Measurements from ENCODE around the gene CDH13. TPM values are rescaled to one million over a fixed set of nuclear protein-coding genes. Genes with fewer than 3 reads are reported as not detected.

CDH13 gene
- total and polyA plus RNA-seq, 9 of the 15 experiments (the other 6 are each of a cell fraction or from before 2014, with no cell fraction given), result 0.03 TPM; not detected in 8

- TF ChIP-seq, protein P1, sequence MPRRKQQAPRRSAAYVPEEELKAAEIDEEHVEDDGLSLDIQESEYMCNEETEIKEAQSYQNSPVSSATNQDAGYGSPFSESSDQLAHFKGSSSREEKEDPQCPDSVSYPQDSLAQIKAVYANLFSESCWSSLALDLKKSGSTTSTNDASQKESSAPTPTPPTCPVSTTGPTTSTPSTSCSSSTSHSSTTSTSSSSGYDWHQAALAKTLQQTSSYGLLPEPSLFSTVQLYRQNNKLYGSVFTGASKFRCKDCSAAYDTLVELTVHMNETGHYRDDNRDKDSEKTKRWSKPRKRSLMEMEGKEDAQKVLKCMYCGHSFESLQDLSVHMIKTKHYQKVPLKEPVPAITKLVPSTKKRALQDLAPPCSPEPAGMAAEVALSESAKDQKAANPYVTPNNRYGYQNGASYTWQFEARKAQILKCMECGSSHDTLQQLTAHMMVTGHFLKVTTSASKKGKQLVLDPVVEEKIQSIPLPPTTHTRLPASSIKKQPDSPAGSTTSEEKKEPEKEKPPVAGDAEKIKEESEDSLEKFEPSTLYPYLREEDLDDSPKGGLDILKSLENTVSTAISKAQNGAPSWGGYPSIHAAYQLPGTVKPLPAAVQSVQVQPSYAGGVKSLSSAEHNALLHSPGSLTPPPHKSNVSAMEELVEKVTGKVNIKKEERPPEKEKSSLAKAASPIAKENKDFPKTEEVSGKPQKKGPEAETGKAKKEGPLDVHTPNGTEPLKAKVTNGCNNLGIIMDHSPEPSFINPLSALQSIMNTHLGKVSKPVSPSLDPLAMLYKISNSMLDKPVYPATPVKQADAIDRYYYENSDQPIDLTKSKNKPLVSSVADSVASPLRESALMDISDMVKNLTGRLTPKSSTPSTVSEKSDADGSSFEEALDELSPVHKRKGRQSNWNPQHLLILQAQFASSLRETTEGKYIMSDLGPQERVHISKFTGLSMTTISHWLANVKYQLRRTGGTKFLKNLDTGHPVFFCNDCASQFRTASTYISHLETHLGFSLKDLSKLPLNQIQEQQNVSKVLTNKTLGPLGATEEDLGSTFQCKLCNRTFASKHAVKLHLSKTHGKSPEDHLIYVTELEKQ (CRISPR knock-in tag; IDR thresholded peaks at IDR 0.05), result no peak
- TF ChIP-seq, protein P2, sequence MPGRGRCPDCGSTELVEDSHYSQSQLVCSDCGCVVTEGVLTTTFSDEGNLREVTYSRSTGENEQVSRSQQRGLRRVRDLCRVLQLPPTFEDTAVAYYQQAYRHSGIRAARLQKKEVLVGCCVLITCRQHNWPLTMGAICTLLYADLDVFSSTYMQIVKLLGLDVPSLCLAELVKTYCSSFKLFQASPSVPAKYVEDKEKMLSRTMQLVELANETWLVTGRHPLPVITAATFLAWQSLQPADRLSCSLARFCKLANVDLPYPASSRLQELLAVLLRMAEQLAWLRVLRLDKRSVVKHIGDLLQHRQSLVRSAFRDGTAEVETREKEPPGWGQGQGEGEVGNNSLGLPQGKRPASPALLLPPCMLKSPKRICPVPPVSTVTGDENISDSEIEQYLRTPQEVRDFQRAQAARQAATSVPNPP (IDR thresholded peaks at IDR 0.05; ENCODE audit: borderline replicate concordance, insufficient read depth, insufficient read length), result no peak
- TF ChIP-seq BCL6 (CRISPR knock-in tag; IDR thresholded peaks at IDR 0.05) (no peak), ZNF134 (CRISPR knock-in tag; conservative IDR thresholded peaks at IDR 0.05) (no peak)
Measured at GRCh38 chr16:83615953-83616350, 989.2 kb downstream of the CDH13 start (continued).

DNA sequence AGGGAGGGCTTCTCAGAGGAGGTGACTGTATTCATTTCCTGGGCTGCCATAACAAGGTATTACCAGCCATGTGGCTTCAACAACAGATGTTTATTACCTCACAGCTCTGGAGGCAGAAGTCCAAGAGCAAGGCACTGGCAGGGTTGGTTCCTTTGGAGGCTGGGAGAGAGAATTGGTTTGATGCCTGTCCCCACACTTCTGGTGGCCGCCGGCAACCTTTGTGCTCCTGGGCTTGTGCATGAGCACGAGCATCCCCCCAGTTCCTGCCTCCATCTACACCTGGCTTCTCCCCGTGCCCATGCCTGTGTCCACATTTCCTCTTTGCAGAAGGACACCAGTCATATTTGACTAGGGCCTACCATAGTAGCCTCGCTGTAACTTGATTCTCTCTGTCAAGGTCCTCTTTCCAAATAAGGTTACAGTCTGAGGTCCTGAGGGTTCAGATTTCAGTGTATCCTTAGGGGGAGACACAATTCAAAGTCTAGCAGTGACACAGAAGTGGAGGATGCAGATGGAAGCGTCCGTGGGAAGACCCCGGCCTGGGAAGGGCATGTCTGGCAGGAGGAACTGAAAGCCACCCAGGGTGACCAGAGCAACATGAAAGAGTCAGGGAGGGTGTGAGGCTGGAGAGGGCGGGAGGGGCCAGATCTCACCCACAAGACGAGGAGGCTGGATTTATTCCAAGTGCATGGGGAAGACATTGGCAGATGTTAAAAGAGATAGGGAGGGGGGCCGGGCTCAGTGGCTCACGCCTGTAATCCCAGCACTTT, 992.8 kb downstream of the CDH13 start:
- H4K20me1 ChIP-seq (replicated peaks; ENCODE audit: control insufficient read depth, insufficient read depth, low read length), result no peaks in the 10 kb centered on the region; the same call in 1 of the 2 replicates
- intact Hi-C loops (cut with micrococcal nuclease), result no loop called here
- ATAC-seq (no peak), DNase-seq (ENCODE audit: extremely low read depth in 1 of 4, low spot score in 3 of 4) (no peak), FAIRE-seq (no peak)
- no peaks in the 10 kb centered on the region for H3K36me3 ChIP-seq (ENCODE audit: control insufficient read depth, insufficient read depth, low read length)
- no peak overlapping the region for H2AFZ ChIP-seq (ENCODE audit: low read depth, low read length)
- ChIA-PET POLR2A (interaction anchor here (0.7 kb wide), 1 partner anchor 903 kb away, joined by 4 read pairs; no protein-coding TSS in a partner anchor), CTCF (ENCODE audit: low intra/inter-chr PET ratio) (no interaction called here)
- BruUV-seq (replicated peaks), result no TSS peak
- H3K27ac ChIP-seq (ENCODE audit: extremely low read depth, low read depth, low read length), result no peak overlapping the region
- H3K79me2 ChIP-seq (ENCODE audit: control insufficient read depth, insufficient read depth, low read length), result no peaks in the 10 kb centered on the region
- H3K9me3 ChIP-seq (replicated peaks; ENCODE audit: control insufficient read depth, insufficient read depth, low read depth, low read length), result no peaks in the 10 kb centered on the region
- no peak overlapping the region for H3K4me3 ChIP-seq
- no peak overlapping the region for H3K9ac ChIP-seq (ENCODE audit: insufficient read depth in 1 of 2, low read depth in 2 of 2, low read length in 2 of 2)
- TF ChIP-seq RHOXF2B (CRISPR knock-in tag; conservative IDR thresholded peaks at IDR 0.05) (no peak), ZNF282 (CRISPR knock-in tag; IDR thresholded peaks at IDR 0.05) (no peak), PHF8 (IDR thresholded peaks at IDR 0.05; ENCODE audit: borderline replicate concordance, low read length) (no peak)
- TF ChIP-seq, protein P3, sequence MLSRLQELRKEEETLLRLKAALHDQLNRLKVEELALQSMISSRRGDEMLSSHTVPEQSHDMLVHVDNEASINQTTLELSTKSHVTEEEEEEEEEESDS (CRISPR knock-in tag; IDR thresholded peaks at IDR 0.05), result no peak
- H3K4me2 ChIP-seq (ENCODE audit: insufficient read depth, low read length), result no peak overlapping the region
- in situ Hi-C loops (cut with MboI), result no loop called here
- peaks cover 24 to 33% of the 10 kb centered on the region in 2 experiments; a peak in 4 of 5 replicates for H3K27me3 ChIP-seq (ENCODE audit: control insufficient read depth in 2 of 2, insufficient read depth in 2 of 2, low read length in 2 of 2)
- H3K9me1 ChIP-seq (ENCODE audit: control insufficient read depth, insufficient read depth, low read length), result no peaks in the 10 kb centered on the region
- no peaks in the 10 kb centered on the region for H3K4me1 ChIP-seq (replicated peaks in 1 of 2; ENCODE audit: control insufficient read depth in 2 of 2, insufficient read depth in 2 of 2, low read length in 2 of 2)
- under 1% methylated on average over 12 of the region's 12 CpGs for WGBS (ENCODE audit: insufficient coverage, low coverage, missing lambda C conversion rate)

All from K562 (cell line).